Measurements from ENCODE around the gene LIMK1.
"Not testable (repeated sequence)": the region's sequence is repeated elsewhere in the genome, so short reads cannot be mapped to it uniquely, and the experiment has no call there.

The LIMK1 gene

GRCh38 chr7:74126220-74126880 is 42.7 kb downstream of the LIMK1 start:
- DNase-seq = no peak

- no peak for DNase-seq
Observed at GRCh38 chr7:74129887-74130286, 46.3 kb downstream of the LIMK1 start.

GRCh38 chr7:74130518-74130917 is 46.9 kb downstream of the LIMK1 start:
- no peak for DNase-seq

DNA sequence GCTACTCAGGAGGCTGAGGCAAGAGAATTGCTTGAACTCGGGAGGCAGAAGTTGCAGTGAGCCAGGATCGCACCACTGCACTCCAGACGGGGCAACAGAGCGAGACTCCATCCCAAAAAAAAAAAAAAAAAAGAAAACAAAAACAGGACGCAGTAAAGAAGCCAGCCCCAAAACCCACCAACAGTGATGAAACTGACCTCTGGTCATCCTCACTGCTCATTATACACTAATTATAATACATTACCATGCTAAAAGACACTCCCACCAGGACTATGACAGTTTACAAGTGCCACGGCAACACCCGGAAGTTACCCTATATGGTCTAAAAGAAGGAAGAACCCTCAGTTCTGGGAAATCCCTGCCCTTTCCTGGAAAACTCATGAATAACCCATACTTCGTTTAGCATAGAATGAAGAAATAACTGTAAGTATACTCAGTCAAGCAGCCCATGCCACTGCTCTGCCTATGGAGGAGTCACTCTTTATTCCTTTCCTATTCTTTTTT is 50.6 kb downstream of the LIMK1 start:
- no peak for DNase-seq

DNA sequence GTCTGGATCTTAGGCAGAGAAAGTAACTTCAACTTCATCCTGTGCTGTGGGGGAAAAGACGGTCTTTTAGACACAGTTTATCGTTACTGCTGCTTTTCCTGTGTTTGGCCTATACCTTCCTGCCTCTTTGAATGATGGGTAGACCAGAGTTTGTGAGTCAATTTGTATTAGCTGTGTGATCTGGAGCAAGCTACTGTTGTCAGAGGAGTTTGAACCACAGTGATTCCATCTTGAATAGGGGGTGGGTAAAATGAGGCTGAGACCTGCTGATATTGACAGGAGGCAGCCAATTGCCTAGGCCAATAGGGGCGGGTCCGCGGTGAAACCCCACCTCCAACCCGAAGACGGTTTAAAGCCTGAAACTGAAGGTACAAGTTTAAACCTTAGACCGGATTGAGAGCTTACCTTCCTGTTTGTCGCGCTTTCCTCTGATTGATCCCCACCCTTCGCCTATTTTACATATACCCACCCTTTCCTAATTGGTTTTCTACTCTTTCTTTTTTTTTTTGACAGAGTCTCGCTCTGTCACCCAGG is 54.8 kb downstream of the LIMK1 start:
- DNase-seq = no peak

DNA sequence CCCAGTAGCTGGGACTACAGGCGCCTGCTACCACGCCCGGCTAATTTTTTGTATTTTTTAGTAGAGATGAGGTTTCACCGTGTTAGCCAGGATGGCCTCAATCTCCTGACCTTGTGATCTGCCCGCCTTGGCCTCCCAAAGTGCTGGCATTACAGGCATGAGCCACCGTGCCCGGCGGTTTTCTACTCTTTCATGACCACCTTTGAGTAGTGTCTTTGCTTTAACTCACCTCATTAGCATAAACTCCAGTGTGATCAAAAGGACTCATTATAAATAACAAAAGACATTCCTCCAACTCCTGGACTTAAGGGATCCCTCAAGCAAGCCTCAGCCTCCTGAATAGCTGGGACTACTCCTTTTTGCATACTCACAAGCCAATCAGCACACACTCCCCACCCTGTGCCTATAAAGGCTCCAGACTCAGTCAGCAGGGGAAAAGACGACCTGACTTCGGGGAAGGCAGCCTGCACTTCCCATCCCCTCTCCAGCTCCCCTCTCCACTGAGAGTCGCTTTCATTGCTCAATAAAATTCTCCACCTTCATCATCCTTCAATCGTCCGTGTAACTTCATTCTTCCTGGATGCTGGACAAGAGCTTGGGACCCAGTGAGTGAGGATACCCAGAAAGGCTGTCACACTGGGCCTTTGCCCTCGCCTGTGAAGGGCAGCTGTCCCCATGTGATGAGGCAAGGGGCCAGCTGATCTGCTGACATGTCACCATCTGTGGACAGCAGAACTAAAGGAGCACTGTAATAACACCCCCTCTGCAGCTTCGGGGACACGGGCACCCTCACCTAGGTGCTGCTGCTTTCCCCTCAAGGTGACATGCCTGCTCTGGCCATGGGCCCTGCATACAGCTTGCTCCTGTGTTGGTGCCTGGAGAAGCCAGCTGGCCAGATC is 55.6 kb downstream of the LIMK1 start:
- DNase-seq = no peak

DNA sequence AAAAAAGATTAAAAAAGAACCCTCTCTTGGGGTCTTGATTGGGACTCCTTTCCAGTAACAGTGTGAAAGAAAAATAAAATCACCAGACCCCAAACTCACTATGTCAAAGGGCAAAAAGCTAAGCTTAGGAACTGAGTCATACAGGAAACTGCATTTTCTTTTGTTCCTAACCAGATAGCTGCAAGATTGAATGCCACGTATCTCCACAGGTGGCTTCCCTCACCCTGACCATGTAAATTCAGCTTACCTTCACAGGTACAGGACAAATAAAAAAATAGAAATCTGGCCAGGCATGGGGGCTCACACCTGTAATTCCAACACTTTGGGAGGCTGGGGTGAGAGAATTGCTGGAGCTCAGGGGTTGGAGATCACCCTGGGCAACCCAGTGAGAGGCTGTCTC is 58.1 kb downstream of the LIMK1 start:
- no peak for DNase-seq

DNA sequence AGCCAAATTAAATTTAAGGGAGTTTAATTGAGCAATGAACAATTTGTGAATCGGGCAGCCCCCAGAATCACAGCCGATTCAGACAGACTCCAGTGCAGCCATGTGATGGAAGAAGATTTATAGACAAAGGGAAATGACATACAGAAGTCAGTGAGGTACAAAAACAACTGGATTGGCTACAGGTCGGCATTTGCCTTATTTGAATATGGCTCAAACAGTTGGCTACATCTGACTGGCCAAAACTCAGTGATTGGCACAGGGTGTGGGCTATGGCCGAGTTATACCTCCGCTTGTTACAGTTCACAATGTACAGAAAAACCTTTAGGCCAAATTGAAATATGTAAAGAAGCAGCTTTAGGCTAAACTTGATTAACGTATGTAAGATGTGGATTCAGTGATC is 59.8 kb downstream of the LIMK1 start:
- no peak for DNase-seq

GRCh38 chr7:74148491-74148890 is 64.9 kb downstream of the LIMK1 start:
- DNase-seq = no peak

GRCh38 chr7:74149071-74149470 is 65.5 kb downstream of the LIMK1 start:
- DNase-seq = no peak

- no peak for DNase-seq
Observed at GRCh38 chr7:74149603-74150002, 66.0 kb downstream of the LIMK1 start.

DNA sequence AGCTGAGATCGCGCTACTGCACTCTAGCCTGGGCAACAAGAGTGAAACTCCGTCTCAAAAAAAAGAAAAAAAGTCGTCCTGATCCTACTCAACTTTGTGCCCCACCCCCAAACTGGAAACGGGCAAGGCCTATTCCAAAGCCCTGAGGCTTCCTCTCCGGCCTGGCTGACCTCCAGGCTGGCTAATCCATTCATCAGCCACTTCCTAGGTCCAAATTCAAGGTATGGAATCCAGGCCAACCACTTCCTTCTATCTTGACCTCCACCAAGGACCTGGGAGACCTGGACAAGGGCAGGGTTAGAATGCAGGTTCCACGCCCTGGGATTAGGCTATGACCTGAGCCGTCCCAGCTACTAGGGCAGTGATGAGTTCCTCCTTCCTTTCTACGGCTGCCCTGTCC is 70.1 kb downstream of the LIMK1 start:
- DNase-seq = no peak

DNA sequence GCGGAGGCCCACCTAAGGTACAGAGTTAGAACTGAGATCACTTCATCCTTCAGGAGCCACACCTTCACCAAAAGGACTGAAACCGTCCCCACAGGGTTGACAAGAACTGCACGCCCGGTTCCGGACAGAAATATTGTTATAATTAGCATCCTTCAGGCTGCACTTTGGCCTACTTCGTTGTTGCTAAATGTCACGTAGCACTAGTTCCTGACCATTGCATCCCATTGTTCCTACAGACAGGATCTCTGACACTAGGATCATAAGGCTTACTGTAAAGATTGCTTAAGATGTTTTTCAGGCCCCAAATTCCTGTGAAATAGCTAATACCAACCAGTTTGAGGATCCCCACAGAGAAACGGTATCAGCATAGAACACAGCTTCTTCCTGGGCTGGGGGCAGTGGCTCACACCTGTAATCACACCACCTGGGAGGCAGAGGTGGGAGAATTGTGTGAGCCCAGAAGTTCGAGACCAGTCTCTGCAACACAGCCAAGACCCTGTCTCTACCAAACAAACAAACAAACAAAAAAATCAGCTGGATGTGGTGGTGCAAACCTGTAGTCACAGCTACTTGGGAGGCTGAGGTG is 72.3 kb downstream of the LIMK1 start:
- no peak for DNase-seq

GRCh38 chr7:74157605-74158004 is 74.0 kb downstream of the LIMK1 start:
- no peak for DNase-seq

- DNase-seq = no peak
Observed at GRCh38 chr7:74164985-74165456, 81.4 kb downstream of the LIMK1 start.

GRCh38 chr7:74165867-74166593 is 82.4 kb downstream of the LIMK1 start:
- DNase-seq = no peak

DNA sequence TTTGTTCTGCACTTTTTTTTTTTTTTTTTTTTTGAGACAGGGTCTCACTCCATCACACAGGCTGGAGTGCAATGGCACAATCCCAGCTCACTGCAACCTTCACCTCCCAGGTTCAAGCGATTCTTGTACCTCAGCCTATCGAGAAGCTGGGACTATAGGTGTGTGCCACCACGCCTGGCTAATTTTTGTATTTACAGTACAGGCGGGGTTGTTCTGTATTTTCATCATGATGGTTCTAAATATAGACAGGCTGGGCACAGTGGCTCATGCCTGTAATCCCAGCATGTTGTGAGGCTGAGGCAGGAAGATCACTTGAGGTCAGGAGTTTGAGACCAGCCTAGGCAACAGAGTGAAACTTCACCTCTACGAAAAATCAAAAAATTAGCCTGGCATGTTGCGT is 83.7 kb downstream of the LIMK1 start:
- not testable (repeated sequence) for DNase-seq
